KG1 (cell line): Measurements from ENCODE around the gene AADACL3.
"Not testable (repeated sequence)": the region's sequence is repeated elsewhere in the genome, so short reads cannot be mapped to it uniquely, and the experiment has no call there.

ENCODE experiments used
- DNase-seq: peaks from one replicate; lab custom pipeline; 2025; lab: John Stamatoyannopoulos, UW

AADACL3 gene

DNA sequence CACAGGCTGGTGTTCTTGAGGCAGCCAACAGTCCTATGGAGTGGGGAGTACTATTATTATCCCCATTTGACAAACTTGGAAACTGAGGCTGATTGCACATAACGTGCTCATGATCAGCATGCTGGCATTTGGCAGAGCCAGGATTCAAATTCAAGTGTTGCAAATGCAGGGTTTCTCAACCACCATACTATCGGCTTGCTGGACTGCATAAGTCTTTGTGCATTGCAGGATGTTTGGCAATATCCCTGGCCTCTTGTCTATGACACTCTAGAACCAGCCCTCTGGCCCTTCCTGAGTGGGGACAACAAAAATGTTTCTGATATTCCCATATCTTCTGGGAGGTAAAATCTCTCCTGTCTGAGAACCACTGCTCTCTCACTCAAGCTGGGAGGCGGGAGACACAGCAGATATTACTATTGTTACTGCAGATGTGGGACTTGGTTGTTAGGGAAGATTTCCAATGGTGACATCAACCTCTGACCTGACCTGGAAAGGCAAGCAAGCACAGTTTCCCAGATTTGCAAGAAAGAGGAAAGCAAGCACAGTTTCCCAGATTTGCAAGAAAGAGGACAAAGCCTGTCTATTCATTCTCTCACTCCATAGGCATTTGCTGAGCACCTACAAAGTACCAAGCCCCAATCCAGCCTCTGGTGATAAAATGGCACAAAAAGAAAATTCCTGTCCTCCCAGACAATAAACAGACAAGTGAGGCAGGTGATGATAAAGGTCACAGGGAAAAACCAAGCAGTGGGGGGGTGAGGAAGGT, 1.0 kb upstream of the AADACL3 start:
- no peak for DNase-seq

DNA sequence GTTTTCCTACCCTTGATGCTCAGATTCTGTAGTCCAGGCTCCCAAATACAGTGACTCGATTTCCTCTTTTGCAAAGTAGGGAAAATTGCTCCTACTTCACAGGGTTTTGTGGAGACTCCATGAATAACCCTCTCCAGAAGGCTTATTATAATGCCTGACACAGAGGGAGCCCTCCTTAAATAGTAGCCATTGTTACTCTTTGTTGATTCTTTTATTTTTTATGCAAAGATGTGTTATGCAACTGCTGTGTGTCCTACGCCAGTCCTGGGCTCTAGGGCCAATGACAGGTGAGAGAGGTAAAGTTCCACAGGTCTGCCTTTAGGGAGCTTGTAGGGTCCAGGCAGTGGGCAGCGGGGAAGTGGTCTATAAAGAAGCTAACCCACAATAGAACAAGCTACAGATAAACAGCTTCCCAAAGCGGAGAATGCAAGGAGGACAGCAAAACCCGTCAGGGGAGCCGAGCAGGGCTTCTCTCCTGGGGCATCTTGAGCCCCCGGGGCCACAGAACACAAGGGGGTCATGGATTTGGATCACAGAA, 1.5 kb downstream of the AADACL3 start:
- DNase-seq = no peak

DNA sequence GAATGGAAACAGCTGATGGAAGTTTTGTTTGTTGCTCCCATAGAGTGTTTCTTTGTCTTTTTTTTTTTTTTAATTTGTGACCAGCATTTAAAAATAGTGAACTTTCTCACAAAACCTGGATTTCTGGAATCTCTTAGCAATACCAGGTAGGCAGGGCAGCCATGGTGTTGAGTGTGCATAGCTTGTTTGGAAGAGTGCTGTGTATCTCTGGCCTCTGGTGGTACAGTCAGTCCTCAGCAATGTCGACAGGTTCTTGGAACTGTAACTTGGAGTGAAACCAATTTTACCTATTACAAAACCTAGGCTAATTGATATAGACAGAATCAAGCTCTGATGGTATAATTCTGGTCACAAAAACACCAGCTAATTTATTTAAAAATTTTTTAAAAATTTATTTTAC, 6.7 kb downstream of the AADACL3 start:
- DNase-seq = no peak

DNA sequence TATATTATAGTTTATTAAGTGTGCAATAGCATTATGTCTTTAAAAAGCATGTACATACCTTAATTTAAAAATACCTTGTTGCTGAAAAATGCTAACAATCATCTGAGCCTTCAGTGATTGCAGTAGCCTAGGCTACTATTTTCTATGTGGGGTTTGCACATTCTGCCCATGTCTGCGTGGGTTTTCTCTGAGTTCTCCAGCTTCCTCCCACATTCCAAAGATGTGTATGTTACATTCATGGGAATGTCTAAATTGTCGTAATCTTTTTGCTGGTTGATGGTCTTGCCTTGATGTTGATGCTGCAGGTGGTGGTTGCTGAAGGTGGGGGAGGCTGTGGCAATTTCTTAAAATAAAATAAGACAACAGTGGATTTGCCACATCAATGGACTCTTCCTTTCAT, 12.5 kb downstream of the AADACL3 start:
- no peak for DNase-seq

DNA sequence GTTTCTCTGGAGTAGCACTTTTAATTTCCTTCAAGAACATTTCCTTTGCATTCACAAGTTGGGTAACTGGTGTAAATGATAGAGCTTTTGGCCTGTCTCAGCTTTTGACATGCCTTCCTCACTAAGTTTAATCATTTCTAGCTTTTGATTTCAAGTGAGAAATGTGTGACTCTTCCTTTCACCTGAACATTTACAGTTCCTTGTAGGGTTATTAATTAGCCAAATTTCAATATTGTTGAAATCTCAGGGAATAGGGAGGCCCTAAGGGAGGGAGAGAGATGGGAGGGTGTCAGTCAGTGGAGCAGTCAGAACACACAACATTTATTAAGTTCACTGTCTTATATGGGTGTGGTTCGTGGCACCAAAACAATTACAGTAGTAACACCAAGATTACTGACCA, 14.2 kb downstream of the AADACL3 start:
- no peak for DNase-seq

DNA sequence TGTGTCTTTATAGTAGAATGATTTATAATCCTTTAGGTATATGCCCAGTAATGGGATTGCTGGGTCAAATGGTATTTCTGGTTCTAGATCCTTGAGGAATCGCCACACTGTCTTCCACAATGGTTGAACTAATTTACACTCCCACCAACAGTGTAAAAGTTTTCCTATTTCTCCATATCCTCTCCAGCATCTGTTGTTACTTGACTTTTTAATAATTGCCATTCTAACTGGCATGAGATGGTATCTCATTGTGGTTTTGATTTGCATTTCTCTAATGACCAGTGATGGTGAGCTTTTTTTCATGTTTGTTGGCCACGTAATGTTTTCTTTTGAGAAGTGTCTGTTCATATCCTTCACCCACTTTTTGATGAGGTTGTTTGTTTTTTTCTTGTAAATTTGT, 15.2 kb downstream of the AADACL3 start:
- DNase-seq = not testable (repeated sequence)

DNA sequence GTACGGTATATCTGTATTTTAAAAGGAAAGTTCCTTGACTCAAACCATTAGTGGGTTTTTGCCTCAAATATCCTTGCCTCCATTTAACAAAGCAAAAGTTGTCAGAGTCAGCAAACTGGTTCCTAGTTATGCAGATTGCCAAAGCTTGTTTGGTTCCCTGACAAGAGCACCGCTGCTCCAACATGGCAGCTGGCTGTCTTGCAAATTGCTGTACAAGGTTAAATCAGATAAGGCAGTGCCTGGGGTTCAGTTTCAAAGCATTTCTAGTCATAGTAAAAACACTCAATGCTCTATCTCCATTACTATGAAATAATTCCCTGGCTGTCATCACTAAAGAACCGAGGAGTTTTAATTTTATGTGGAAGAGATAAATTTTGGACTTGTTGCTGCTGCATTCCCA, 18.7 kb downstream of the AADACL3 start:
- no peak for DNase-seq

DNA sequence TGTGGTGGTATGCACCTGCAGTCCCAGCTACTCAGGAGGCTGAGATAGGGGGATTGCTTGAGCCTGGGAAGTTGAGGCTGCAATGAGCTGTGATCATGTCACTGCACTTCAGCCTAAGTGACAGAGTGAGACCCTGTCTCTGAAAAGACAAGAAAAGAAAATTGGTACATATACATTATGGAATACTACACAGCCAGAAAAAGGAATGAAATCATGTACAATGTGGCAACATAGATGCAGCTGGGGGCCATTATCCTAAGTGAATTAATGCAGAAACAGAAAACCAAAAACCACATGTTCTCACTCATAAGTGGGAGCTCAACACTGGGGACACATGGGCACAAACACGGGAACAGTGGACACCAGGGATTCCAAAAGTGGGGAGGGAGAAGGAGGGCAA, 23.0 kb downstream of the AADACL3 start:
- no peak for DNase-seq

DNA sequence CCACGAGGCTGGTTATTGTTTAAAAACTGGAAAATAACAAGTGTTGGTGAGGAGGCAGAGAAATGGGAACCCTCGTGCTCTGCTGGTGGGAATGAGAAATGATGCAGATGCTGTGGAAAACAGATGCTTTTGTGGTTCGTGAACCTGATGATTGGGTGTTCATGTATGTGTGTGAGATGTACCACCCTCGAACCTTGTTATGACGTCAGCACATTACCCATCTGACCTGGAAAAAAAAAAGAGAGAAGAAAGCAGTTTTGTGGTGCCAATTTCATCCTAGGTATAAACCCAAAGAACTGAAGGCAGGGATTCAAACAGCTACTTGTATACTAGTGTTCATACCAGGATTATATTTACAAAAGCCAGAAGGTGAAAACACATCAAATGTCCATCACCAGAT, 23.7 kb downstream of the AADACL3 start:
- no peak for DNase-seq

DNA sequence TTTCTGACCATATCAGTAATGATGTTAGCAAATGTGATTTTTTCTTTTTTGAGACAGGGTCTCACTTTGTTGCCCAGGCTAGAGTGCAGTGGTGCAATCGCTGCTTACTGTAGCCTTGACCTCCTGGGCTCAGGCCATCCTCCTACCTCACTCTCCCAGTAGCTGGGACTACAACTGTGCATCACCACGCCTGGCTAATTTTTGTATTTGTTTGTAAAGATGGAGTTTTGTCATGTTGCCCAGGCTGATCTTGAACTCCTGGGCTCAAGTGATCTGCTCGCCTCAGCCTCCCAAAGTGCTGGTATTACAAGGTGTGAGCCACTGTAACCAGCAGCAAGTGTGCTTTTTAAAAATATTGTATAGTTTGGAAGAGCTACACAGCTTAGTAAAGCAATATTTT, 26.0 kb downstream of the AADACL3 start:
- DNase-seq = no peak

DNA sequence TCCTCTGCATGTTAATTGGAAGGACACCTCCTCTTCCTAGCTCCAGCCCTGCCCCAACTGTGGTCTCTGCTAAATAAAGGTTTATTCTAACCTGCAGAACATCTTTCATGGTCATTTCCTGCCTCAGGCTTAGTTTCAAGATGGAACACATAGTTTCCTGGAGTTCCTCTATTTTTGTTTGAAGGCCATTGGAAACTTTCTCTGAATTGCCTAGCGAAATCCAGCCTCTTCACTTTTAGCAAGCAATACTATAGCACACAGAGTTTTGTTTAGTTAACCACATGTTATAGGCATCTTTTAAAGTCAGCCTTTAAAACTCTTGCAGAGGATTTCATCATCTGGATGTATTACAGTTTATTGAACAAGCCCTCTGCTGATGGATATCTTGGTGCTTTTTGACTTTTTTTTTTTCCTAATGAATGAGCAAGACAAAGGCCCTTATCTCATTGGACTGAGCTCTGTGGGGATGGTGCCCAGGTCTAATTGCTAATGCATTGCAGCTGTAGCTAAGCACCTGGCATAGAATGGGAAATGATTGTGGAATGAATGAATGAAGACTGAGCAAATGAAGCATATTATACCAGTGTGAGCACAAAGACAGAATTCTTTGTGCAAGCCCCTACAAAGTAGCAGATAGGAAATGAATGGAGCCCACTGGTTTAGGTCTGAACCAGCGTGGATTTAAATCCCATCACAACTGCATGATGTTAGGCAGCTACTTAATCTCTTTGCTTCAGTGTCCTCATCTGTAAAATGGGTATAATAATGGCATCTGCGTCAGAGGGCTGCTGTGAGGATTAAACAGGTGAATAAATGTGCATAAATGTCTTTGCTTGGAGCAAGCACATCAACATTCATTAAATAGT, 29.4 kb downstream of the AADACL3 start:
- no peak for DNase-seq

DNA sequence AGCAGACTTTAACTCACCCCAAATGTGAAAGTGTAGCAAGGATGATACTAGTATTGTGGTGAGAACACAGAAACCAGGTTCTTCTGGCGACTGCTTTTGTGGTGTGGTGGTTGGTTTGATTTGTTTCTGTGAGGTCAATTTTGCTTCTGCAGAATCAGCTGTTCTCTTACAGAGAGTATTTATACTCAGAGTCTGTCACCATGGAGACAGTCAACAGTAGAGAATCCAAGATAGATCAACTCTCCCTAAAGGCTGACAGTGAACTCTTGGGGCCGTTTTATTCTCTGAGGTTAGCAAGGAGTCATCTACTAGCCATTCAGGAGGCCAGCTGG, 30.0 kb downstream of the AADACL3 start, which contains the start of gene CFAP107:
TSS of gene CFAP107 (plus strand) at position 209 of the 332 bp plus-strand sequence. CDS start 231 bp downstream, outside the sequence.
- no peak for DNase-seq

DNA sequence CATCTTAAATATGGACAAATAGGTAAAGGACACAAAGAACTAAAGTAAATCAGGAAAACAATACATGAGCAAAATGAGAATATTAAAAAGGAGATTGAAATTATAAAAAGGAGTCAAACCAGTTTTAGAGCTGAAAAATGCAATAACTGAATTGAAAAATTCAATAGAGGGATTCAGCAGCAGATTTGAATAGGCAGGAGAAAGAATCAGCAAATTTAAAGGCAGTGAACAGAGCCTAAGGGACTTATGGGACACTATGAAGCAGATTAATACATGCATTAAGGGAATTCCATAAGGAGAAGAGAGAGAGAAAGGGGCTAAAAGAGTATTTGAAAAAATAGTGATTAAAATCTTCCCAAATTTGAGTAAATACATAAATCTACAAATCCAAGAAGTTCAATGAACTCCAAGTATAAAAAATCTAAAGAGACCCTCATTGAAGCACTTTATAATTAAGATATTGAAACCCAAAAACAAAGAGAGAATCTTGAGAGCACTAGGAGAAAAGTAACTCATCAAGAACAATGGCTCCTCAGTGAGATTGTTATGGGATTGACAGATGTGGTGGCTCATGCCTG, 33.0 kb downstream of the AADACL3 start:
- no peak for DNase-seq

DNA sequence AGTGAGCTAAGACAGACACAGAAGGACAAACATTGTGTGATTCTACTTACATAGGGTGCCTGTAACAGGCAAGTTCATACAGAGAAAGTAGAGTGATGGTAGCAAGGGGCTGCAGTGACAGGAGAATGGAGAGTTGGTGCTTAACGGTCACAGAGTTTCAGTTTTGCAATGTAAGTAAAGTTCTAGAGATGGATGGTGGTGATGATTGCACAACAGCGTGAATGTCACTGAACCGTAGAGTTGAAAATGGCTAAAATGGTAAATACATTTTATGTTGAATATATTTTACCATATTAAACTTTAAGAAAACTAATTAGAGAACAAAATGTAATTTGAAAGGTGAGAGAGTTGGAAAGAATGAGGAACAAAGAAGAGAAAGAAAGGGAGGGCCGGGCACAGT, 38.8 kb downstream of the AADACL3 start:
- no peak for DNase-seq

DNA sequence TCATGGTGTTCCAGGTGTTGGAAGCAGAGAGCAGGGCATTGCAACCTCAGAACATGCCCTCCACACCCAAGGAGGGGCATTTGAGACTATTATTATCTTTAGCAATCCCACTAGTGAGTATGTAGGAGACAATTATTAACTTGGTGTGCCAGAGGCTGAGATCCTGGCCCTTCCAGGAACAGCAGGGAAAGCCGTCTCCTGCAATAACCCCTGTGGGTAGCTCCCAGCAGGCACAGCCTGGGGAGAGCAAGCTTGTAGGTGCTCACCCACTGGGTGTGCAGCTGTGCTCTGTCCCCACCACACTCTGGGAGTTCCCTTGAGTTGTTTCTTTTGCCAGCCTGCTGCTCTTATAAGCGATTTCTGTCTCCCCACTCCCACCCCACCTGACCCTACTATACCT, 40.4 kb downstream of the AADACL3 start:
- no peak for DNase-seq

DNA sequence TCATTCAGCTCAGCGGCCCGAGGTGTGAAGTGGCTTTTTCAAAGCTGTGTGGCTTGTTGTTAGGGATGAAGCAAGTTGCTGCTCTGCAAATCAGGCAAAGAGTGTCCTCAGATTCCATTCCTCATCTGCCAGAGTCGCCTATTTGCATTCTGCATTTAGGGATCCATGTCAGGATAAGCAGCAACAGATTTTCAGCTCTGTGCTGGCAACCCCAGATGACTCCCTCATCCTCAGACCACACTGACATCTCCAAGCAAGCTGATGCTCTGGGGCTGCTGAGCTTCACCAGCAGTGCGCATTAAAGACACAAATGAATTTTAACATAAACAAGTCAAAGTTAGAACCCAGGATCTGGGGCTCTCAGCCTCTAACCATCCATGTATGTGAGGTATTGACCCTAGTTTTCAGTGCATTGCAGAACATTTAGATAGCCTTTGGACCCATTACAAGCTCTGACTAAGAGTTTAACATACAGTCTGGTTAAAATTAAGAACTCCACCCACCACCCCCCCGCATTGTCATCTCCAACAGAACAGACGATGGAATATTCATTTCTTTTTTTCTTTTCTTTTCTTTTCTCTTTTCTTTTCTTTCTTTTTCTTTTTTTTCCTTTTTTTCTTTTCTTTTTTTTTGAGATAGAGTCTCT, 41.0 kb downstream of the AADACL3 start:
- DNase-seq = no peak

DNA sequence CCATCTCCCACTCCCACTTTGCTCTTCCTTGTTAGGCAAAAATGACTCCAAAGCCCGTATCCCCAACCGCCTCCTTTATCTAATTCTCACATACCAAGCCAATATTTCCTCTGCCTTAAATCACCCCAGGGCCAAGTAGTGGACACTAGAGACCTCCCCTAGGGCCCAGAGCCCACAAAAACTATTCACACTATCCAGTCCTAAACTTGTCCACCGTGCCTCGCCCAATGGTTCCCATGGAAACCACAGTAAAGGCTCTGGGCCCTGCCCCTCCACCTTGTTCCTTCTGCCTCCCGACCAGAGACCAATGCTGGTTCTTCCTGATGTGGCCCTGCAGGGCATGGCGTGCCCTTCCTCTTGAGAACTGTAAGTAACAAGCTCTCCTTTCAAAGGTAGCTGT, 41.9 kb downstream of the AADACL3 start:
- no peak for DNase-seq

DNA sequence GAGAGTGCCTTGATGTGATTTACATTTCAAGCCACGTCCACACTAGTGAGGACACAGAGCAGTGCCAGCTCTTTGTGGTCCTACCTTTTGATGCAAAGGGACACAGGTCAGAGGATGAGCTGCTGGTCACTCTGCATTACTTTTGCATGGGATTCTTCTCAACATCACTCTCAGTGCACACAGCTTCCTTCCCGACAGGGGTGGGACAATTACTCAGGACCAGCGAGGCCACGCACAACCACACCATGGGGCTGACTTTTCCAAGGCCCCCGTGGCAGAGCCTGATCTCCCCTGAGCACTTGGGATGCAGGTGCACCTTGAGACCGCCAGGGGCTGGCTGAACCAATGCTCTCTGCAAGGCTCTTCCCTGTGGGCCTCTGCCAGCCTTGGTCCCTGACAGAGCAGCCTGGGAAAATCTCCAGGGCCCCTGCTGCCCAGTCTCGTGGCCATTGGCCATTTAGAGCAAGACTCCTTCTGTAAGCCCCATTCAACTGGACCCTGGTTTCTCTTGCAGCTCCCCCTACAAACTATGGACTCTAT, 44.4 kb downstream of the AADACL3 start:
- DNase-seq = no peak

DNA sequence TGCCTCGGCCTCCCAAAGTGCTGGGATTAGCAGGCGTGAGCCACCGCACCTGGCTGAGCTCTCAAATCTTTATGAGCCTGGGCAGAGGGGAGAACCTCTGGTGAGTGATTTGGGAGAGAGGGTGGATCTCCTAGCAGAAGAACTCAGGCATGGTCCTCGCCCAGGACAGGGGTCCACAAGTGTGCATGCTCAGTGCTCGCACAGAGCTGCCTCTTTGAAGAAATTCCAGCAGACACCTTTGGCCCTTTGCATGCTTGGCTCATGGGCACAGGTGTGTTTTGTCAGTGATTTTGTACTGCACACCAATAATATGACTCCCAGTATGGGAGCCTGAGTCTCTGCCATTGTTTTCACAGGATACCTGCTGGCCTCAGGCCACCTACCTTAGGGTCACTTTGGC, 45.9 kb downstream of the AADACL3 start:
- DNase-seq = no peak

DNA sequence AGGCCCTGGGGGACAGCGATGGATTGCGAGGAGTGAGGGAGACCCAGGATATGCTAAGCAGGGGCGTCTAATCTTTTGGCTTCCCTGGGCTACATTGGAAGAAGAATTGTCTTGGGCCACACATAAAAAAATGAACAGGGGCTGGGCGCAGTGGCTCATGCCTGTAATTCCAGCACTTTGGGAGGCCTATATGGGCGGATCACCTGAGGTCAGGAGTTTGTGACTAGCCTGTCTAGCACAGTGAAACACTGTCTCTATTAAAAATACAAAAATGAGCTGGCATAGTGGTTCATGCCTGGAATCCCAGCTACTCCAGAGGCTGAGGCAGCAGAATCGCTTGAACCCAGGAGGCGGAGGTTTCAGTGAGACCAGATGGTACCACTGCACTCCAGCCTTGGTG, 46.9 kb downstream of the AADACL3 start:
- no peak for DNase-seq

DNA sequence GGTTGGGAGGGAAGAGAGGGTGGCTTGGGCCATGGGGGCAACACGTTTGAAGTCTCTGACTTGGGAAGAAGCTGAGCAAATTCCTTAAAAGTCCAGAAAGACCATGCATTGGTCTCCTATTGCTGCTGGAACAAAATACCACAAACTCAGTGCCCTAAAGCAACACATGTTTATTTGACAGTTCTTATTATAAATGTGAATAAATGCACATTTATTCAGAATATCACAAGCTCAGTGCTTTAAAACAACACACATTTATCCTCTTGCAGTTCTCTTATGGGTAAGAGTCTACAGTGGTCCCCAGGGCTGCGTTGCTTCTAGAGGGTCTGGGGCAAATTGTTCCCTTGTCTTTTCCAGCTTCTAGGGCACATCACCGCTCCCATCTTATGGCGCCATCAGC, 47.6 kb downstream of the AADACL3 start:
- no peak for DNase-seq

DNA sequence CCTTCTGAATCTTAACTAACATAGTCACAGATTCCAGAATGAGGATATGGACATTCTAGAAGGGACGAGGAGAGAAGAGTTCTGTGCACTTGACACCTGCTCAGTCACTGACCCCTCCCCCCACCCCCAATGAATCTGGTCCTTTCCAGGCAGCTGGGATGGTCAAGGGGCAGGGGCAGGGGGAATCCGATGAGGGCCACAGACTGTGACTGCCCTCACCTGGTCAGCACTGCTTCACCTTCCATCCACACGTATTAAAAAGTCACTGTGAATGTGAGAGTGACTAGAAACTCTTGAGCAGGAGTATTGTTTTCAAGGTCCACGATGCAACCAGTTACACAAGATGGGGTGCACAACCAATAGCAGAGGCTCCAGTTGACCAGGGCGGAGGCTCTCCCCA, 48.1 kb downstream of the AADACL3 start:
- no peak for DNase-seq
